Chondrocyte (in vitro differentiated cells): Measurements from ENCODE around the gene RYR2. TPM values are rescaled to one million over a fixed set of nuclear protein-coding genes. Genes with fewer than 3 reads are reported as not detected.

Experiments
- DNase-seq: peaks from one replicate; pipeline ENCODE4 v3.0.0; 2021; ENCODE audit warnings: mixed read lengths, low spot score
- H3K27ac Mint-ChIP-seq: one replicate; pipeline ENCODE4 v1.8.0; 2021; ENCODE audit warnings: mild to moderate bottlenecking, moderate library complexity, mixed read lengths; ENCODE audit not compliant: unreplicated experiment
- H3K27me3 Mint-ChIP-seq: 2 replicates; pipeline ENCODE4 v1.8.0; 2021; ENCODE audit warnings: low read depth, mixed read lengths
- H3K36me3 Mint-ChIP-seq: 2 replicates; pipeline ENCODE4 v1.8.0; 2021; ENCODE audit warnings: low read depth, mixed read lengths
- H3K4me1 Mint-ChIP-seq: 2 replicates; pipeline ENCODE4 v1.8.0; 2021; ENCODE audit warnings: low read depth, mild to moderate bottlenecking, mixed read lengths
- H3K4me3 Mint-ChIP-seq: one replicate; pipeline ENCODE4 v1.8.0; 2021; ENCODE audit warnings: mild to moderate bottlenecking, moderate library complexity, mixed read lengths; ENCODE audit not compliant: unreplicated experiment
- H3K9me3 Mint-ChIP-seq: 2 replicates; pipeline ENCODE4 v1.8.0; 2021; ENCODE audit warnings: low read depth, mixed read lengths
- total RNA-seq: library from RNA; stranded (reverse); gene quantifications from 3 replicates; pipeline ENCODE4 v1.2.1, GENCODE V29; 2021
- TF ChIP-seq, protein P1 (sequence below): fragments of 200-600 bp; sonication (generic); IDR thresholded peaks from 2 replicates; pipeline ENCODE4 v1.5.0; 2021; ENCODE audit warnings: antibody characterized with exemption, mild to moderate bottlenecking, moderate library complexity

RYR2 gene
- total RNA-seq, 1 donor from 2014 or later, result 0.12 TPM

- Mint-ChIP-seq H3K9me3 (no peaks in the 10 kb centered on the region), H3K27ac (no peak overlapping the region)
These were observed 142.1 kb downstream of the RYR2 start for GRCh38 chr1:237183963-237184540.

GRCh38 chr1:237186675-237187074 is 144.7 kb downstream of the RYR2 start:
- TF ChIP-seq, protein P1, sequence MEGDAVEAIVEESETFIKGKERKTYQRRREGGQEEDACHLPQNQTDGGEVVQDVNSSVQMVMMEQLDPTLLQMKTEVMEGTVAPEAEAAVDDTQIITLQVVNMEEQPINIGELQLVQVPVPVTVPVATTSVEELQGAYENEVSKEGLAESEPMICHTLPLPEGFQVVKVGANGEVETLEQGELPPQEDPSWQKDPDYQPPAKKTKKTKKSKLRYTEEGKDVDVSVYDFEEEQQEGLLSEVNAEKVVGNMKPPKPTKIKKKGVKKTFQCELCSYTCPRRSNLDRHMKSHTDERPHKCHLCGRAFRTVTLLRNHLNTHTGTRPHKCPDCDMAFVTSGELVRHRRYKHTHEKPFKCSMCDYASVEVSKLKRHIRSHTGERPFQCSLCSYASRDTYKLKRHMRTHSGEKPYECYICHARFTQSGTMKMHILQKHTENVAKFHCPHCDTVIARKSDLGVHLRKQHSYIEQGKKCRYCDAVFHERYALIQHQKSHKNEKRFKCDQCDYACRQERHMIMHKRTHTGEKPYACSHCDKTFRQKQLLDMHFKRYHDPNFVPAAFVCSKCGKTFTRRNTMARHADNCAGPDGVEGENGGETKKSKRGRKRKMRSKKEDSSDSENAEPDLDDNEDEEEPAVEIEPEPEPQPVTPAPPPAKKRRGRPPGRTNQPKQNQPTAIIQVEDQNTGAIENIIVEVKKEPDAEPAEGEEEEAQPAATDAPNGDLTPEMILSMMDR, result no peak
- H3K27ac Mint-ChIP-seq, result no peak overlapping the region
- peaks cover 6% of the 10 kb centered on the region for H3K9me3 Mint-ChIP-seq

More at GRCh38 chr1:237183963-237184540, 142.1 kb downstream of the RYR2 start:
- TF ChIP-seq, protein P1, result no peak
- H3K4me1 Mint-ChIP-seq, result no peaks in the 10 kb centered on the region
- H3K4me3 Mint-ChIP-seq, result no peak overlapping the region
- peaks cover 3% of the 10 kb centered on the region for H3K27me3 Mint-ChIP-seq
- DNase-seq, result no peak
- H3K36me3 Mint-ChIP-seq, result no peaks in the 10 kb centered on the region

DNA sequence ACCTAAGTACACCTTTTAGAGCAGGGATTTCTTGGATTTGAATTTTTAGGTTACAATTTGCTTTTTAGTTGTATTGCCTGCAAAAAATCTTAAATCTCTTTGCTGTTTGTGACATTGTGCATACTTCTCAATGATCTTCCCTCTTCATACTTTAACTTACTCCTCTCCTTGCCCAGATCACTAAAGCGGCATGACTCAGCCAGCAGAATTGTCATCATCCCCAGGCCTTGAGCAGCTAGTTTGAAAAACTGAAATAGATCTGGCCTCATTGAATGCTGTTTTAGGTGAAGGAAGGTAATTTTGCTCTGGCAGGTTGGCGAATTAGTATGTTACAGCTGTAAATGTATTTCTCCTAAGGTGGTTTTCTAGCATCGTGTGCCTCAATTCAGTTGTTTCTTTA is 145.9 kb downstream of the RYR2 start:
- no peaks in the 10 kb centered on the region for H3K4me1 Mint-ChIP-seq
- peaks cover 6% of the 10 kb centered on the region for H3K9me3 Mint-ChIP-seq
- H3K27ac Mint-ChIP-seq, result no peak overlapping the region
- TF ChIP-seq, protein P1, result no peak
- no peaks in the 10 kb centered on the region for H3K36me3 Mint-ChIP-seq
- H3K4me3 Mint-ChIP-seq, result no peak overlapping the region
- no peak for DNase-seq
- peaks cover 3% of the 10 kb centered on the region for H3K27me3 Mint-ChIP-seq

More at GRCh38 chr1:237186675-237187074, 144.7 kb downstream of the RYR2 start:
- Mint-ChIP-seq H3K27me3 (peaks cover 3% of the 10 kb centered on the region), H3K36me3 (no peaks in the 10 kb centered on the region), H3K4me1 (no peaks in the 10 kb centered on the region), H3K4me3 (no peak overlapping the region)
- DNase-seq, result no peak

- no peak for DNase-seq
- no peak overlapping the region for H3K27ac Mint-ChIP-seq
- peaks cover 6% of the 10 kb centered on the region for H3K9me3 Mint-ChIP-seq
- no peaks in the 10 kb centered on the region for H3K4me1 Mint-ChIP-seq
- H3K27me3 Mint-ChIP-seq, result no peaks in the 10 kb centered on the region
- H3K36me3 Mint-ChIP-seq, result no peaks in the 10 kb centered on the region
- H3K4me3 Mint-ChIP-seq, result no peak overlapping the region
- TF ChIP-seq, protein P1, result no peak
These were observed 149.4 kb downstream of the RYR2 start for GRCh38 chr1:237191403-237191802.

DNA sequence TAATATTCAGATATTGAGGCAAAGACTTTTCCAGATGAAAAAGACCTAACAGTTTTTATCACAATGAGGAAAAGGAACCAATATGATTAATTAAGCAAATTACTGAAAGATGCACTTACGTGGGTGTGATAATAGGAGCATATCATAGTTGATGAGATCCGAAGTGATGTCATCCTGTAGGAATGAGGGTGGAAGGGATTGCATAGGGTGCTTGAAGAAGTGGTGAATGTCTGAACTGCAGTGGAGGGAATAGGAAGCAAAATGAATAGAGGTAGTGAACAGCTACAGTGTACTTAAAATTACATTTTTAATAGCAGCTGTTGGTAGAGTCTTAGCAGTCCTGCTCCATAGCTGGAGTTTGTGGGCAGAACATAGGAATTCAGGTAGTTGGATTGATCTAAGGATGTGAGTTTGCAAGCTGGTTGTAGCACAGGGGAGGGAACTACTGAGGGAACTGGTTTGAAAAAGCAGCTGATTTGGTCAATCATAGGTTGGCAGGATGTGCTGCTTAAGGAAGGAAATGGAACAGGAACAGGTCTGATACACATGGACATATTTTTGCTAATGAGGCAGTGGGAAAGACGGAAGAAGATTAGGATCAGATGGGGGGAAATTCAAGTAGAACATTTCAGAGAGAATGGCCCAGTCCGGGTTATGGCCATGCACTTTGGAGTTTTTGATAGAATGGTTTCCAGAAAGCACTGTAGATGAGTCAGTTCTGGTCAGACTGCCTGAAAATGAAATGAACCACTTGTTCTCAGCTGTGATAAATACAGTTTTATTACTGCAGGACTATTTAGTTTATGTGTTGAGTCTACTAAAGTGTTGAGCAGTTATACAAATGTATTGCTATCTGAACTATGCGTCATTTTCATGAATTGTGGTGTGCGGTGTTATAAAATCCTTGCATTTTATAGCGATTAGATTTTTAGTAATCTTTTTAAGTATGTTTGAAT is 155.8 kb downstream of the RYR2 start:
- H3K27ac Mint-ChIP-seq, result no peak overlapping the region
- no peak for DNase-seq
- H3K4me1 Mint-ChIP-seq, result no peaks in the 10 kb centered on the region
- peaks cover 6% of the 10 kb centered on the region for H3K27me3 Mint-ChIP-seq
- TF ChIP-seq, protein P1, result no peak
- no peak overlapping the region for H3K4me3 Mint-ChIP-seq
- H3K9me3 Mint-ChIP-seq, result no peaks in the 10 kb centered on the region
- peaks cover 1% of the 10 kb centered on the region for H3K36me3 Mint-ChIP-seq
